Glutamatergic neuron (in vitro differentiated cells): Measurements from ENCODE around the gene RCSD1. TPM values are rescaled to one million over a fixed set of nuclear protein-coding genes. Genes with fewer than 3 reads are reported as not detected.

Experiments
- DNase-seq: peaks from one replicate; pipeline ENCODE4 v3.0.0; 2022
- H3K27ac Mint-ChIP-seq: one replicate; pipeline ENCODE4 v1.8.0; 2020; ENCODE audit warnings: mild to moderate bottlenecking, mixed read lengths, inconsistent platforms; ENCODE audit not compliant: unreplicated experiment
- H3K27me3 Mint-ChIP-seq: one replicate; pipeline ENCODE4 v1.8.0; 2020; ENCODE audit warnings: mild to moderate bottlenecking, moderate library complexity, mixed read lengths, inconsistent platforms; ENCODE audit not compliant: unreplicated experiment
- H3K36me3 Mint-ChIP-seq: one replicate; pipeline ENCODE4 v1.8.0; 2020; ENCODE audit warnings: mild to moderate bottlenecking, mixed read lengths, inconsistent platforms; ENCODE audit not compliant: unreplicated experiment
- H3K4me1 Mint-ChIP-seq: one replicate; pipeline ENCODE4 v1.8.0; 2020; ENCODE audit warnings: mild to moderate bottlenecking, low read depth, mixed read lengths, inconsistent platforms; ENCODE audit not compliant: unreplicated experiment
- H3K4me3 Mint-ChIP-seq: one replicate; pipeline ENCODE4 v1.8.0; 2020; ENCODE audit warnings: mild to moderate bottlenecking, mixed read lengths, inconsistent platforms; ENCODE audit not compliant: unreplicated experiment
- H3K9me3 Mint-ChIP-seq: one replicate; pipeline ENCODE4 v1.8.0; 2020; ENCODE audit warnings: mild to moderate bottlenecking, moderate library complexity, mixed read lengths, inconsistent platforms; ENCODE audit not compliant: unreplicated experiment
- total RNA-seq: library from RNA; stranded (reverse); fragmentation: NEBNext Ultra II Directional; extraction: Animal tissue kit (Norgen Biotek cat#: 25700); gene quantifications from one replicate; pipeline ENCODE4 v1.2.1, GENCODE V29; 2021; ENCODE audit not compliant: unreplicated experiment
- TF ChIP-seq, protein P1 (sequence below): fragments of 200-600 bp; sonication (generic); IDR thresholded peaks from one replicate; pipeline ENCODE4 v1.5.0; 2021; ENCODE audit not compliant: partially characterized antibody, unreplicated experiment

RCSD1 gene
- total RNA-seq, 1 donor from 2014 or later, result not detected

DNA sequence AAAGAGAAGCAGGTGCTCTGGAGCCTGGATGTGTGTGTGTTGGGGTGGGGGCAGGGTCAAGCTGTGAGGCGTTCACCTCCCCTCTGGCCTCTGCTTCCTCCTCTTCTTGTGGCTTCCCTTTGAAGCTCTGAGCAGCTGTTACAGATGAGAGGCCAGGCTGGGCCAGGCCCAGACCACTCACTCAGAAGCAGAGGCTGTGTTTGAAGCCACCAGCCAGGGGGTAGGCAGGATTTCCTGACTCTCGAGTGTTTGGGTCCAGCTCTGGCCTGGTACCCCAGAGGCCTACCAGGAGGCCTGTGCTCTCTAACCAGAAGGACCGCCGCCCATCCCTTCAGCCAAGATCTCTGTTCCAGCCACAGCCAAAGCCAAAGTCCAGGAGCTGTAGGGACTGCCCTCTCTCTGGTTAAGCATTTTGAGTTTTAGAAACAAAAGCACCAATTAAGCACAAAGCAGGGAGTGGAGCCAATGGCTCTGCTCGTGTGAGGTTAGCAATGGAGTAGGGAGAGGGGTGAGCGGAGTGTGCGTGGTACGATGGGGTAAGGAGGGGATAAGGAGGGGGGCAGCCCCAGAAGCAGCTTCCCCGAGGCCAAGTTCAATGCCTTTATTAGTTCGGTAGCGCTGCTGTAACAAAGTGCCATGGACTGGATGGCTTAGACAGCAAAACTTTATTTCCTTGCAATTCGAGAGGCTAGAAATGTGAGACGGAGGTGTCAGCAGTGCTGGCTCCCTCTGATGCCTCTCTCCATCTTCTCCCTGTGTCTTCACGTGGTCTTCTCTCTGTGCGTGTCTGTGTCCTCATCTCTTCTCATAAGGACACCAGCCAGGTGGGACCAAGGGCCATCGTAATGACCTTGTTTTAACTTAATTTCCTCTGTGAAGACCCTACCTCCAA is 20.5 kb downstream of the RCSD1 start:
- DNase-seq, result no peak
- no peak overlapping the region for H3K4me3 Mint-ChIP-seq
- H3K27ac Mint-ChIP-seq, result no peak overlapping the region
- peaks cover 12% of the 10 kb centered on the region for H3K4me1 Mint-ChIP-seq
- H3K9me3 Mint-ChIP-seq, result peaks cover 4% of the 10 kb centered on the region
- TF ChIP-seq, protein P1, sequence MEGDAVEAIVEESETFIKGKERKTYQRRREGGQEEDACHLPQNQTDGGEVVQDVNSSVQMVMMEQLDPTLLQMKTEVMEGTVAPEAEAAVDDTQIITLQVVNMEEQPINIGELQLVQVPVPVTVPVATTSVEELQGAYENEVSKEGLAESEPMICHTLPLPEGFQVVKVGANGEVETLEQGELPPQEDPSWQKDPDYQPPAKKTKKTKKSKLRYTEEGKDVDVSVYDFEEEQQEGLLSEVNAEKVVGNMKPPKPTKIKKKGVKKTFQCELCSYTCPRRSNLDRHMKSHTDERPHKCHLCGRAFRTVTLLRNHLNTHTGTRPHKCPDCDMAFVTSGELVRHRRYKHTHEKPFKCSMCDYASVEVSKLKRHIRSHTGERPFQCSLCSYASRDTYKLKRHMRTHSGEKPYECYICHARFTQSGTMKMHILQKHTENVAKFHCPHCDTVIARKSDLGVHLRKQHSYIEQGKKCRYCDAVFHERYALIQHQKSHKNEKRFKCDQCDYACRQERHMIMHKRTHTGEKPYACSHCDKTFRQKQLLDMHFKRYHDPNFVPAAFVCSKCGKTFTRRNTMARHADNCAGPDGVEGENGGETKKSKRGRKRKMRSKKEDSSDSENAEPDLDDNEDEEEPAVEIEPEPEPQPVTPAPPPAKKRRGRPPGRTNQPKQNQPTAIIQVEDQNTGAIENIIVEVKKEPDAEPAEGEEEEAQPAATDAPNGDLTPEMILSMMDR, result no peak
- no peaks in the 10 kb centered on the region for H3K36me3 Mint-ChIP-seq
- peaks cover 9% of the 10 kb centered on the region for H3K27me3 Mint-ChIP-seq

DNA sequence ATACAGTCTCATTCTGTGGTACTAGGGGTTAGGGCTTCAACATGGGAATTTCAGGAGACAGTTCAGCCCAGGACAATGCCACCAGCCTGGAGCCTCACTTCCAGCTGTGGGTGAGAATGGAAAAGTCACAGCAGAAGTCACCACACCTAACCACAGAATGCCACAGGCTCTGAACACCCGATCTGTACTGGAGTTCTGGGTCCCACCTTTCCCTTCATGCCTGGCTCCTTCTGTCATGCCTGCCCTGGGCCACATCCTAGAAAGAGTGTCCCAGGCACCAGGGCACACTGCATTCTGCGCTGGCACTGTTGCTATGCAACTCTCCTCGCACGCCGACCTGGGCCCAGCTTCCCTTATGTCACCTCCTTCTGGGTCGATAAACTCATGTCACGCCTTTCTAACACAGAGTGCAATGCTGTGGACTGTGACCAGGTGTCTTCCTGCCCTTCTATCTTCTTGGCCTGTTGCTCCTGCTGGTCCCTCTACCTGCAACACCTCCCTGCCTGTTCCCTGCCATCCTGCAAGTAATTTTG is 21.2 kb downstream of the RCSD1 start:
- H3K27me3 Mint-ChIP-seq, result peaks cover 9% of the 10 kb centered on the region
- TF ChIP-seq, protein P1, result no peak
- H3K36me3 Mint-ChIP-seq, result no peaks in the 10 kb centered on the region
- no peak overlapping the region for H3K27ac Mint-ChIP-seq
- no peak overlapping the region for H3K4me3 Mint-ChIP-seq
- H3K4me1 Mint-ChIP-seq, result peaks cover 9% of the 10 kb centered on the region
- H3K9me3 Mint-ChIP-seq, result peaks cover 4% of the 10 kb centered on the region
- no peak for DNase-seq

DNA sequence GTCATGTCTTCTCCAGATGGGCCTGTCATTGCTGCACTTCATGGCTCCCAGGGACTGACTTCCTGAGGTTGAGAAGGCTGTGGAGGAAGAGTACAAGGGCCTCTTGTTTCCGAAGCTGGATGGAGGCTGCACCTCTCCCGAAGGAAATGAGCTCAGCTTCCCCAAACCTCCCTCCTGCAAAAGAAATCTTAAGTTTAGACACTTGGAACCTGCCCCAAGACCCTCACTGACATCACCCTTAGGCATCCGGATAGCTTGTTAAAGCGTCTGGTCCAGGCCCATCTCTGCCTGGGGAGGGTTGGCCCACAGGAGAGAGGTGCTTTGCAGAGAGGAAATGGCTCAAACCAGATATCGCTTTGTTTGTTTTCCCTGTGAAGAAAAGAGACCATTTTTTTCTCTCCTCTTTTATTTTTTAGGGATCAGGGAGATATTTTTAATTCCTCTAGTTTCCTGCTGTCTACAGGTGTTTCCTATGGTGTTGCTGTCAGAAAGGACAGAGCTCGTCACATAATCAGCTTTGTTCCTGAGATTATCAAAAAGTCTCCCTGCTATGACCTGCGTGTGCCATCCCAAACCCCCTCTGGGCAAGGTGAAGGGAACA is 25.0 kb downstream of the RCSD1 start:
- TF ChIP-seq, protein P1, result no peak
- H3K9me3 Mint-ChIP-seq, result peaks cover 10% of the 10 kb centered on the region
- H3K4me3 Mint-ChIP-seq, result no peak overlapping the region
- peaks cover 5% of the 10 kb centered on the region for H3K27me3 Mint-ChIP-seq
- no peak for DNase-seq
- no peaks in the 10 kb centered on the region for H3K36me3 Mint-ChIP-seq
- no peak overlapping the region for H3K27ac Mint-ChIP-seq
- H3K4me1 Mint-ChIP-seq, result peaks cover 26% of the 10 kb centered on the region

DNA sequence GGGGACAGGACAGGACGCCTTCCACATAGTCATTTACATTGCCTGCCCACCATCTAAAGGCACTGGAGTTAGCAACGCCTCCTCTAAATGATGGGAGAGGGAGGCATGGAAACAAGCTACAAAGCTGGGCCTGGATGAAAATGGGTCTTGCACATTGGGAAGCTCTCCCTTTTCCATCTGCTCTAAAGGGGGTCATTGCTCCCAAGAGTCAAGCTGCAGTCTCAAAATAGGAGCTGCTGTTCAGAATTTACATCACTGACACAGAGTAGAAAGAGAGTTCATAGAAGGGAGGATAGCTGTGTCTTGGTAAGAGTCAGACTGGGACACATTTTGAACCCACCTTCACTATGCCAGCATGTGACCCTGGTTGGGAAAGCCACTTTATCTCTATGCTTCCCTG is 26.6 kb downstream of the RCSD1 start:
- Mint-ChIP-seq H3K27ac (no peak overlapping the region), H3K36me3 (no peaks in the 10 kb centered on the region), H3K27me3 (peaks cover 5% of the 10 kb centered on the region), H3K4me1 (peaks cover 28% of the 10 kb centered on the region), H3K4me3 (no peak overlapping the region), H3K9me3 (peaks cover 8% of the 10 kb centered on the region)
- no peak for DNase-seq
- TF ChIP-seq, protein P1, result no peak
